T-helper 1 cell treated with Interleukin-12 subunit alpha and Interleukin-12 subunit beta and Interleukin-4 antibody, amounts not matched to agents 30 μg/mL and 1 μg/mL, for 36 hours (primary cell): ENCODE measurements around the gene ULBP1.
"Not testable (repeated sequence)": the region's sequence is repeated elsewhere in the genome, so short reads cannot be mapped to it uniquely, and the experiment has no call there.

Experiments
- H3K27ac Mint-ChIP-seq: one replicate; pipeline ENCODE4 v1.8.0; 2021; ENCODE audit warnings: mild to moderate bottlenecking, mixed read lengths
- H3K27me3 Mint-ChIP-seq: one replicate; pipeline ENCODE4 v1.8.0; 2021; ENCODE audit warnings: low read depth, mixed read lengths
- H3K36me3 Mint-ChIP-seq: one replicate; pipeline ENCODE4 v1.8.0; 2021; ENCODE audit warnings: low read depth, mixed read lengths
- H3K4me1 Mint-ChIP-seq: one replicate; pipeline ENCODE4 v1.8.0; 2021; ENCODE audit warnings: low read depth, mixed read lengths
- H3K4me3 Mint-ChIP-seq: one replicate; pipeline ENCODE4 v1.8.0; 2021; ENCODE audit warnings: mild to moderate bottlenecking, moderate library complexity, mixed read lengths
- H3K9me3 Mint-ChIP-seq: one replicate; pipeline ENCODE4 v1.8.0; 2021; ENCODE audit warnings: mixed read lengths

ULBP1 gene

GRCh38 chr6:149925253-149925973 is 38.3 kb upstream of the ULBP1 start:
- Mint-ChIP-seq H3K9me3 (no peaks in the 10 kb centered on the region), H3K36me3 (no peaks in the 10 kb centered on the region), H3K4me1 (peaks cover 23% of the 10 kb centered on the region), H3K27me3 (peaks cover 91% of the 10 kb centered on the region), H3K4me3 (peak overlapping the region; percentile 31), H3K27ac (no peak overlapping the region)

- Mint-ChIP-seq H3K4me1 (peaks cover 23% of the 10 kb centered on the region), H3K9me3 (no peaks in the 10 kb centered on the region), H3K4me3 (peak overlapping the region; percentile 71), H3K36me3 (no peaks in the 10 kb centered on the region), H3K27ac (no peak overlapping the region), H3K27me3 (peaks cover 91% of the 10 kb centered on the region)
These were observed 37.6 kb upstream of the ULBP1 start for GRCh38 chr6:149925974-149926777.

GRCh38 chr6:149927025-149927424 is 36.7 kb upstream of the ULBP1 start:
- H3K27ac Mint-ChIP-seq, H3K4me3 Mint-ChIP-seq, H3K9me3 Mint-ChIP-seq, H3K36me3 Mint-ChIP-seq: not testable (repeated sequence)
- Mint-ChIP-seq H3K4me1 (peaks cover 22% of the 10 kb centered on the region), H3K27me3 (peaks cover 91% of the 10 kb centered on the region)

DNA sequence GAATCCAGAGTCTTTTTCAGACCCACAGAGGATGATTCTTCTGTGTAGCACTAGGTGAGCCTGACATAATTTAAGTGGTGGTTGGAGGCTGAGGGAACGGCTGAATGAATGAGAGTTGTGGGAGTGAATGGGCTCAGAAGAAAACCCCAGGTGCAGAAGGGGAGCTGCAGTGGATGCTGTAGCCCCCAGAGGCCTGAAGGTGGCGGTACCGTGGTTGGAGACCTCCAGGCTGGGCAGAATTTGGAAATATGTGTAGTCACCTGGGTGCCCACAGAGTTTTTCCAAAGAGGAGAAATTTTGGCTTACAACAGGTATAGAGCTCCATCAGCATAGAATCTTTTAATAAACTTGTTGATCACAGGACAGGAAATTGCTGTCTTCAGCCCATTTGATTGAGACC is 34.3 kb upstream of the ULBP1 start:
- H3K4me1 Mint-ChIP-seq, result peaks cover 11% of the 10 kb centered on the region
- H3K36me3 Mint-ChIP-seq, result no peaks in the 10 kb centered on the region
- H3K27ac Mint-ChIP-seq, result no peak overlapping the region

GRCh38 chr6:149931501-149931900 is 32.2 kb upstream of the ULBP1 start:
- Mint-ChIP-seq H3K27me3 (peaks cover 92% of the 10 kb centered on the region), H3K4me1 (peaks cover 9% of the 10 kb centered on the region), H3K9me3 (no peaks in the 10 kb centered on the region), H3K4me3 (no peak overlapping the region), H3K27ac (no peak overlapping the region), H3K36me3 (no peaks in the 10 kb centered on the region)

More for the DNA sequence above, 34.3 kb upstream of the ULBP1 start:
- H3K27me3 Mint-ChIP-seq, result peaks cover 89% of the 10 kb centered on the region
- no peak overlapping the region for H3K4me3 Mint-ChIP-seq
- H3K9me3 Mint-ChIP-seq, result no peaks in the 10 kb centered on the region

DNA sequence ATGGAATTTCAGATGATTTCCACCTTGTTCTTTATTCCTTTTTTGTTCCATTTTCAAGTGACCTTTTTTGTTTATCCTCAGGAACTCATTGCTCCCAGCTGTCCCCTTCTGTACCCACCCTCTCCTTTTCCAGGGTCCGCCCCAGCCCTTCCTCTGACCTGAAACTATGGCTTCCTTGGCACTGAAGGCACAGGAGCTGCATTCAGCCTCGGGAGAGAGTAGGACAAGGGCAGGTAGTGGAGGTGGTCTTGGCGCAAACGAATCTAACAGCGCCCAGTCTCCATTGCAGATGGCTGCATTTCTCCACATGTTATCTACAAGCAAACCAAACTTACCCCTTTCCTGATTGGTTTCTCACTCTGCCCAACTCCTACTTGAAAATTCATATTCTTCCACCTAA is 30.7 kb upstream of the ULBP1 start:
- Mint-ChIP-seq H3K27ac (no peak overlapping the region), H3K27me3 (peaks cover 94% of the 10 kb centered on the region), H3K4me1 (peaks cover 9% of the 10 kb centered on the region), H3K36me3 (no peaks in the 10 kb centered on the region), H3K9me3 (no peaks in the 10 kb centered on the region), H3K4me3 (no peak overlapping the region)

DNA sequence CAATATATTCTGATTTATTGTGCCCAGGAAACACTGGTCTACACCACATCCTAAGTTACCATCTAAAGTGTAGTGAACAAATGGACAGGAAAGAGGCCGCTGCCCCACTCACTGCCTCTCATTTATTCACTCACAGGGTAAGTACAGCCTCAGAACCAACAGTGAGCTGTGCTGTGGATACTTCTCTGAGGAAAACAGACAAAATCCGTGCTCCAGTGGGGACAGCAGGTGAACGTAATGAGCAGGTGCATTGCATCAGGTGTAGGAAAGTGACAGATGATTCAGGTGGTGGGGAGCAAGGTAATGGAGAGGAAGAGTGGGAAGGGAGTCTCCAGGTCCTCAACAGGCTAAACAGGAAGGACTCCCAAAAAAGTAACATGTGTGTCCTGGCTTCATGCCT is 30.3 kb upstream of the ULBP1 start:
- H3K9me3 Mint-ChIP-seq, result no peaks in the 10 kb centered on the region
- peaks cover 90% of the 10 kb centered on the region for H3K27me3 Mint-ChIP-seq
- H3K4me1 Mint-ChIP-seq, result peaks cover 12% of the 10 kb centered on the region
- H3K36me3 Mint-ChIP-seq, result no peaks in the 10 kb centered on the region
- no peak overlapping the region for H3K27ac Mint-ChIP-seq
- no peak overlapping the region for H3K4me3 Mint-ChIP-seq

- Mint-ChIP-seq H3K36me3 (no peaks in the 10 kb centered on the region), H3K4me1 (peaks cover 20% of the 10 kb centered on the region), H3K27me3 (peaks cover 88% of the 10 kb centered on the region), H3K4me3 (no peak overlapping the region), H3K9me3 (no peaks in the 10 kb centered on the region), H3K27ac (no peak overlapping the region)
These were observed 29.2 kb upstream of the ULBP1 start for GRCh38 chr6:149934249-149935156.

- Mint-ChIP-seq H3K9me3 (no peaks in the 10 kb centered on the region), H3K36me3 (no peaks in the 10 kb centered on the region), H3K27ac (no peak overlapping the region), H3K4me1 (peaks cover 27% of the 10 kb centered on the region), H3K27me3 (peaks cover 88% of the 10 kb centered on the region), H3K4me3 (no peak overlapping the region)
These were observed 28.5 kb upstream of the ULBP1 start for GRCh38 chr6:149935246-149935645.

GRCh38 chr6:149935668-149936067 is 28.1 kb upstream of the ULBP1 start:
- Mint-ChIP-seq H3K36me3 (no peaks in the 10 kb centered on the region), H3K27me3 (peaks cover 88% of the 10 kb centered on the region), H3K4me1 (peaks cover 30% of the 10 kb centered on the region), H3K4me3 (no peak overlapping the region), H3K9me3 (no peaks in the 10 kb centered on the region), H3K27ac (no peak overlapping the region)

DNA sequence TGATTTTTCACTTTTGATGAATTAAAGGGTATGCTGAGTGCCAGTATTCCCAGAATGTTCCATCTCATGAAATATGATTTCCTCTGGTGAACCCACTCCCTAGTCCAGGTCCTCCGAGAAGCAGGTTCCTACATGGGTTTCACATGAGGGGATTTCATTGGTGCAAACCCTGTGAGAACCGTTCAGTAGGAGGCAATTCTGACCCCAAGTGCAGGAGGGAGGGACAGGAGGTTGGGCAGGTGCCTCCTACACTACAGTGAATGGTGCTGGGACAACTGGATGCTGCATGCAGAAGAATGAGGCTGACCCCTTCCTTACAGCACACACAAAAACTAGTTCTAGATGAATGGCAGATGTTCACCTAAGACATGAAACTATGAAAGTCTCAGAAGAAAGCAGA is 27.0 kb upstream of the ULBP1 start:
- no peak overlapping the region for H3K4me3 Mint-ChIP-seq
- no peak overlapping the region for H3K27ac Mint-ChIP-seq
- H3K27me3 Mint-ChIP-seq, result peaks cover 88% of the 10 kb centered on the region
- peaks cover 36% of the 10 kb centered on the region for H3K4me1 Mint-ChIP-seq
- no peaks in the 10 kb centered on the region for H3K36me3 Mint-ChIP-seq
- H3K9me3 Mint-ChIP-seq, result no peaks in the 10 kb centered on the region

- Mint-ChIP-seq H3K27ac (peak overlapping the region; percentile 43), H3K4me3 (peak overlapping the region; percentile 79), H3K27me3 (peaks cover 90% of the 10 kb centered on the region), H3K4me1 (peaks cover 42% of the 10 kb centered on the region)
- H3K9me3 Mint-ChIP-seq, H3K36me3 Mint-ChIP-seq: not testable (repeated sequence)
These were observed 25.7 kb upstream of the ULBP1 start for GRCh38 chr6:149938013-149938570.

GRCh38 chr6:149938571-149939355 is 25.0 kb upstream of the ULBP1 start:
- Mint-ChIP-seq H3K4me1 (peaks cover 42% of the 10 kb centered on the region), H3K27ac (peak overlapping the region; percentile 86), H3K9me3 (no peaks in the 10 kb centered on the region), H3K36me3 (no peaks in the 10 kb centered on the region), H3K27me3 (peaks cover 90% of the 10 kb centered on the region), H3K4me3 (peak overlapping the region; percentile 79)

DNA sequence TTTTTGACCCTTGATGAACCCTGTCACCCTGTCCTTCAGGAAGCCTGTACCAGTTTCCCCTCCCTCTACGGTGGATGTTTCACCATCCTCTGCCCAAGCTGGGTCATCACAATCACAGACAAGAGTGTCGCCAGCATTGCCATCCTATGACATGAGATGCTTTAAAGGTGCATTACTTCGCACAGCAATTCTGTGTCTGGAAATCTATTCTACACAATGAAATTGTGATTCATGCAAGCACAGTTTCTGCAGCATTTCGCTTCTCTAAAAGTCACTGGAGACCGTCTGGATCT is 24.4 kb upstream of the ULBP1 start:
- H3K9me3 Mint-ChIP-seq, result no peaks in the 10 kb centered on the region
- H3K27me3 Mint-ChIP-seq, result peaks cover 90% of the 10 kb centered on the region
- no peaks in the 10 kb centered on the region for H3K36me3 Mint-ChIP-seq
- peak overlapping the region; percentile 79 for H3K4me3 Mint-ChIP-seq
- H3K4me1 Mint-ChIP-seq, result peaks cover 40% of the 10 kb centered on the region
- peak overlapping the region; percentile 86 for H3K27ac Mint-ChIP-seq
